Astrocyte (in vitro differentiated cells and primary cell): ENCODE data around the gene DNMBP. TPM values are rescaled to one million over a fixed set of nuclear protein-coding genes. Genes with fewer than 3 reads are reported as not detected.
A peak's percentile ranks its signal among the peaks of the same experiment; 100 is the strongest.

Source experiments
- DNase-seq: peaks from one replicate; pipeline ENCODE4 v3.0.0-alpha.2; 2010; ENCODE audit warnings: low read depth
- FAIRE-seq: peaks from 2 replicates; lab custom pipeline; 2011; peaks lifted over from hg19 to GRCh38; lab: Jason Lieb, UNC
- H2AFZ ChIP-seq: 2 replicates; pipeline ENCODE4 v1.6.0; 2012; ENCODE audit warnings: low read depth, low read length, inconsistent platforms
- H3K27ac ChIP-seq: 2 replicates; pipeline ENCODE4 v1.5.1; 2011; ENCODE audit warnings: low read depth, low read length, inconsistent platforms
- H3K27me3 ChIP-seq: 2 replicates; pipeline ENCODE4 v1.6.0; 2011; ENCODE audit warnings: low read length, inconsistent platforms; ENCODE audit not compliant: insufficient read depth
- H3K36me3 ChIP-seq: 2 replicates; pipeline ENCODE4 v1.5.1; 2011; ENCODE audit warnings: low read length, inconsistent platforms; ENCODE audit not compliant: insufficient read depth
- H3K4me1 ChIP-seq: 2 replicates; pipeline ENCODE4 v1.5.1; 2011; ENCODE audit warnings: low read length, inconsistent platforms; ENCODE audit not compliant: insufficient read depth
- H3K4me2 ChIP-seq: 2 replicates; pipeline ENCODE4 v1.6.0; 2012; ENCODE audit warnings: low read length, inconsistent platforms
- H3K4me3 ChIP-seq: 2 replicates; pipeline ENCODE4 v1.5.1; 2011; ENCODE audit warnings: low read depth, mild to moderate bottlenecking, low read length, inconsistent platforms; ENCODE audit not compliant: insufficient read depth
- H3K79me2 ChIP-seq: 2 replicates; pipeline ENCODE4 v1.6.0; 2012; ENCODE audit warnings: mild to moderate bottlenecking, low read length, inconsistent platforms; ENCODE audit not compliant: insufficient read depth
- H3K9ac ChIP-seq: 2 replicates; pipeline ENCODE4 v1.6.0; 2012; ENCODE audit warnings: mild to moderate bottlenecking, low read length, inconsistent platforms
- H3K9me3 ChIP-seq: 2 replicates; pipeline ENCODE4 v1.5.1; 2012; ENCODE audit warnings: low read depth, mild to moderate bottlenecking, low read length, inconsistent platforms; ENCODE audit not compliant: insufficient read depth
- H4K20me1 ChIP-seq: 2 replicates; pipeline ENCODE4 v1.6.0; 2012; ENCODE audit warnings: low read length, inconsistent platforms; ENCODE audit not compliant: insufficient read depth
- H3K27ac Mint-ChIP-seq: one replicate; pipeline ENCODE4 v1.8.0; 2021; ENCODE audit warnings: mild to moderate bottlenecking, mixed read lengths; ENCODE audit not compliant: unreplicated experiment
- H3K27me3 Mint-ChIP-seq: one replicate; pipeline ENCODE4 v1.8.0; 2021; ENCODE audit warnings: low read depth, mixed read lengths; ENCODE audit not compliant: unreplicated experiment
- H3K36me3 Mint-ChIP-seq: one replicate; pipeline ENCODE4 v1.8.0; 2021; ENCODE audit warnings: low read depth, mixed read lengths; ENCODE audit not compliant: unreplicated experiment
- H3K4me1 Mint-ChIP-seq: one replicate; pipeline ENCODE4 v1.8.0; 2021; ENCODE audit warnings: low read depth, mixed read lengths; ENCODE audit not compliant: unreplicated experiment
- H3K4me3 Mint-ChIP-seq: one replicate; pipeline ENCODE4 v1.8.0; 2021; ENCODE audit warnings: mild to moderate bottlenecking, moderate library complexity, mixed read lengths; ENCODE audit not compliant: unreplicated experiment
- H3K9me3 Mint-ChIP-seq: one replicate; pipeline ENCODE4 v1.8.0; 2021; ENCODE audit warnings: mild to moderate bottlenecking, mixed read lengths; ENCODE audit not compliant: unreplicated experiment
- CTCF ChIP-seq: IDR thresholded peaks from 2 replicates; pipeline ENCODE4 v1.5.1; 2011; ENCODE audit warnings: low read depth, mild to moderate bottlenecking, inconsistent platforms, low read length, moderate library complexity; ENCODE audit not compliant: insufficient read depth
- EZH2 ChIP-seq: IDR thresholded peaks from 2 replicates; pipeline ENCODE4 v1.6.1; 2012; ENCODE audit warnings: mild to moderate bottlenecking, low read length, inconsistent platforms; ENCODE audit not compliant: insufficient read depth
- total RNA-seq: library from RNA; stranded (reverse); gene quantifications from 2 replicates; pipeline ENCODE4 v1.2.1, GENCODE V29; 2021

DNMBP gene
- total RNA-seq, 1 donor from 2014 or later, result 24.8 TPM

- no peak for TF ChIP-seq EZH2
- no peak for TF ChIP-seq CTCF
- H3K27me3 ChIP-seq, result no peaks in the 10 kb centered on the region
- no peaks in the 10 kb centered on the region for H3K79me2 ChIP-seq
- no peaks in the 10 kb centered on the region for H3K9me3 Mint-ChIP-seq
- H3K9ac ChIP-seq, result no peak overlapping the region
- H3K4me3 Mint-ChIP-seq, result no peak overlapping the region
- no peak overlapping the region for H3K27ac ChIP-seq
- FAIRE-seq (no peak), DNase-seq (peak; percentile 15)
- H3K27me3 Mint-ChIP-seq, result peaks cover 3% of the 10 kb centered on the region
- no peak overlapping the region for H2AFZ ChIP-seq
- no peaks in the 10 kb centered on the region for H3K36me3 ChIP-seq
- H3K4me2 ChIP-seq, result no peak overlapping the region
- H4K20me1 ChIP-seq, result no peaks in the 10 kb centered on the region
- H3K4me1 ChIP-seq, result no peaks in the 10 kb centered on the region
- H3K9me3 ChIP-seq, result no peaks in the 10 kb centered on the region
- no peak overlapping the region for H3K4me3 ChIP-seq
- no peak overlapping the region for H3K27ac Mint-ChIP-seq
- no peaks in the 10 kb centered on the region for H3K36me3 Mint-ChIP-seq
- no peaks in the 10 kb centered on the region for H3K4me1 Mint-ChIP-seq
These were observed 157.1 kb downstream of the DNMBP start for GRCh38 chr10:99852481-99853213.

- Mint-ChIP-seq H3K4me1 (no peaks in the 10 kb centered on the region), H3K36me3 (no peaks in the 10 kb centered on the region), H3K4me3 (no peak overlapping the region), H3K27ac (no peak overlapping the region), H3K27me3 (peaks cover 3% of the 10 kb centered on the region), H3K9me3 (no peaks in the 10 kb centered on the region)
- DNase-seq, result no peak
- Histone ChIP-seq H3K4me1 (no peaks in the 10 kb centered on the region), H3K4me2 (no peak overlapping the region), H3K79me2 (no peaks in the 10 kb centered on the region), H3K4me3 (no peak overlapping the region), H3K36me3 (no peaks in the 10 kb centered on the region), H3K27me3 (no peaks in the 10 kb centered on the region), H3K27ac (no peak overlapping the region), H3K9me3 (no peaks in the 10 kb centered on the region), H4K20me1 (no peaks in the 10 kb centered on the region), H2AFZ (no peak overlapping the region), H3K9ac (no peak overlapping the region)
- no peak for TF ChIP-seq EZH2
- no peak for TF ChIP-seq CTCF
- FAIRE-seq, result no peak
These were observed 157.9 kb downstream of the DNMBP start for GRCh38 chr10:99851825-99852224.

- H3K4me1 ChIP-seq, result peaks cover 3% of the 10 kb centered on the region
These were observed 158.9 kb downstream of the DNMBP start for GRCh38 chr10:99850767-99851340.

More at GRCh38 chr10:99850767-99851340, 158.9 kb downstream of the DNMBP start:
- H3K4me1 Mint-ChIP-seq, result no peaks in the 10 kb centered on the region
- DNase-seq (no peak), FAIRE-seq (no peak)
- no peaks in the 10 kb centered on the region for H3K9me3 Mint-ChIP-seq
- no peak overlapping the region for H3K27ac Mint-ChIP-seq
- Histone ChIP-seq H3K79me2 (no peaks in the 10 kb centered on the region), H3K9me3 (no peaks in the 10 kb centered on the region), H3K27me3 (no peaks in the 10 kb centered on the region), H4K20me1 (no peaks in the 10 kb centered on the region), H3K9ac (no peak overlapping the region), H3K27ac (no peak overlapping the region), H3K36me3 (no peaks in the 10 kb centered on the region), H3K4me3 (no peak overlapping the region), H2AFZ (no peak overlapping the region), H3K4me2 (no peak overlapping the region)
- no peaks in the 10 kb centered on the region for H3K36me3 Mint-ChIP-seq
- no peak overlapping the region for H3K4me3 Mint-ChIP-seq
- TF ChIP-seq EZH2 (no peak), CTCF (no peak)
- peaks cover 3% of the 10 kb centered on the region for H3K27me3 Mint-ChIP-seq
